HCT116 (cell line): ENCODE results near the gene NFIX. TPM values are rescaled to one million over a fixed set of nuclear protein-coding genes. Genes with fewer than 3 reads are reported as not detected.
A peak's percentile ranks its signal among the peaks of the same experiment; 100 is the strongest.

Experiments used
- ATAC-seq: fragments of 200-7000 bp; cut with Tn5 transposase; 2 replicates; pipeline ENCODE4 v1.9.1; 2020; ENCODE audit warnings: mild to moderate bottlenecking, moderate library complexity
- BruUV-seq: library from RNA; stranded (reverse); fragments of 400-500 nt; replicated peaks from 2 replicates; lab custom pipeline; 2021; lab: Mats Ljungman, UMichigan
- CTCF ChIA-PET: fragments of 300-600 bp; sonication (Branson Sonifier 250); formaldehyde crosslinking; loops from one replicate; lab custom pipeline; 2021; ENCODE audit warnings: antibody characterized with exemption; lab: Charles Lee
- POLR2A ChIA-PET: fragments of 300-600, 350-600 bp; sonication (Branson Sonifier 250); formaldehyde crosslinking; loops from one replicate; lab custom pipeline; 2021; ENCODE audit warnings: antibody characterized with exemption; lab: Charles Lee
- RAD21 ChIA-PET, 2 experiments: fragments of 300-600 bp; sonication (Branson Sonifier 250); formaldehyde crosslinking; loops; one replicate each; lab custom pipeline; 2023; ENCODE audit warnings: low total read pairs in 2 of 2; ENCODE audit not compliant: uncharacterized antibody in 2 of 2, unreplicated experiment in 2 of 2, low non-redundant PET in 1 of 2; lab: Charles Lee
- DNase-seq: peaks from one replicate; pipeline ENCODE4 v3.0.0-alpha.2; 2010; ENCODE audit warnings: low read depth, low spot score
- H2AFZ ChIP-seq: fragments of 200-600 bp; shearing (Covaris generic), sonication (generic); 2 replicates; pipeline ENCODE4 v1.6.1; 2017; ENCODE audit warnings: low read depth, mixed run types, mixed read lengths, antibody characterized with exemption, low read length; ENCODE audit not compliant: poor library complexity, severe bottlenecking
- H3K27ac ChIP-seq: 2 replicates; pipeline ENCODE4 v1.5.1; 2012; ENCODE audit warnings: low read depth, low read length
- H3K27me3 ChIP-seq: fragments of 200-600 bp; sonication (generic); 2 replicates; pipeline ENCODE4 v1.6.1; 2016; ENCODE audit warnings: mixed run types, low read length, mixed read lengths; ENCODE audit not compliant: insufficient read depth
- H3K36me3 ChIP-seq, 2 experiments: fragments of 200-500 bp in 1 of 2; fragments of 200-600 bp in 1 of 2; sonication (Bioruptor generic) in 1 of 2; sonication (generic) in 1 of 2; 2 replicates each; pipeline versions ENCODE4 v1.5.1 to v1.6.1; 2014 to 2016; ENCODE audit warnings: low read length in 2 of 2, inconsistent platforms in 1 of 2, mixed read lengths in 1 of 2, mixed run types in 1 of 2; ENCODE audit not compliant: insufficient read depth in 2 of 2, control insufficient read depth in 1 of 2
- H3K4me1 ChIP-seq, 2 experiments: fragments of 200-600 bp in 1 of 2; sonication (generic) in 1 of 2; 2 replicates each; pipeline versions ENCODE4 v1.5.1 to v1.6.1; 2012 to 2017; ENCODE audit warnings: low read length in 2 of 2, inconsistent platforms in 1 of 2, mild to moderate bottlenecking in 1 of 2, mixed read lengths in 1 of 2, mixed run types in 1 of 2, moderate library complexity in 1 of 2; ENCODE audit not compliant: insufficient read depth in 2 of 2, control insufficient read depth in 1 of 2
- H3K4me2 ChIP-seq: fragments of 200-600 bp; sonication (generic); 2 replicates; pipeline ENCODE4 v1.6.1; 2017; ENCODE audit warnings: mixed run types, low read length, mixed read lengths
- H3K4me3 ChIP-seq, 2 experiments: fragments of 200-600 bp in 1 of 2; sonication (generic) in 1 of 2; replicated peaks in 1 of 2; 2 replicates each; pipeline ENCODE4 v1.5.1; 2011 to 2016; ENCODE audit warnings: low read length in 2 of 2, control low read depth in 1 of 2, low read depth in 1 of 2, mild to moderate bottlenecking in 1 of 2, mixed read lengths in 1 of 2, mixed run types in 1 of 2
- H3K79me2 ChIP-seq: fragments of 200-600 bp; sonication (generic); 2 replicates; pipeline ENCODE4 v1.6.1; 2017; ENCODE audit warnings: mild to moderate bottlenecking, mixed run types, low read length, moderate library complexity, mixed read lengths; ENCODE audit not compliant: insufficient read depth
- H3K9ac ChIP-seq: fragments of 200-600 bp; sonication (generic); 2 replicates; pipeline ENCODE4 v1.6.1; 2016; ENCODE audit warnings: low read length, mixed read lengths
- H3K9me2 ChIP-seq: fragments of 200-600 bp; sonication (generic), shearing (Covaris generic); 2 replicates; pipeline ENCODE4 v1.6.1; 2017; ENCODE audit warnings: mixed run types, mild to moderate bottlenecking, moderate library complexity; ENCODE audit not compliant: insufficient read depth
- H3K9me3 ChIP-seq, 2 experiments: fragments of 200-500 bp in 1 of 2; fragments of 200-600 bp in 1 of 2; sonication (Bioruptor generic) in 1 of 2; sonication (generic) in 1 of 2; 2 replicates each; pipeline ENCODE4 v1.6.1; 2014 to 2017; ENCODE audit warnings: low read length in 2 of 2, mixed read lengths in 2 of 2, inconsistent platforms in 1 of 2, low read depth in 1 of 2, mild to moderate bottlenecking in 1 of 2, mixed run types in 1 of 2, moderate library complexity in 1 of 2; ENCODE audit not compliant: control insufficient read depth in 1 of 2, insufficient read depth in 1 of 2
- H4K20me1 ChIP-seq: fragments of 200-600 bp; sonication (generic), shearing (Covaris generic); 2 replicates; pipeline ENCODE4 v1.6.1; 2017; ENCODE audit warnings: mixed run types, mild to moderate bottlenecking, moderate library complexity; ENCODE audit not compliant: insufficient read depth
- CEBPB ChIP-seq: IDR thresholded peaks from 2 replicates; pipeline ENCODE4 v1.6.1; 2012; ENCODE audit warnings: low read depth
- EGR1 ChIP-seq: IDR thresholded peaks from 2 replicates; pipeline ENCODE4 v1.6.1; 2012; ENCODE audit warnings: low read depth
- ELF1 ChIP-seq: IDR thresholded peaks from 2 replicates; pipeline ENCODE4 v1.6.1; 2012; ENCODE audit warnings: low read depth, borderline replicate concordance
- EZH2 ChIP-seq: fragments of 200-600 bp; sonication (generic); IDR thresholded peaks from 2 replicates; pipeline ENCODE4 v1.6.1; 2017; ENCODE audit warnings: antibody characterized with exemption, mixed run types
- JUND ChIP-seq: IDR thresholded peaks from 2 replicates; pipeline ENCODE4 v1.6.1; 2012
- POLR2A ChIP-seq: IDR thresholded peaks from 2 replicates; pipeline ENCODE4 v1.7.0; 2011; ENCODE audit warnings: borderline replicate concordance; ENCODE audit not compliant: insufficient read depth, insufficient read length; ENCODE audit errors: extremely low read depth
- POLR2AphosphoS5 ChIP-seq: IDR thresholded peaks from 2 replicates; pipeline ENCODE4 v1.6.1; 2011; ENCODE audit warnings: mild to moderate bottlenecking, low read depth, low read length, moderate library complexity
- RAD21 ChIP-seq: IDR thresholded peaks from 2 replicates; pipeline ENCODE4 v1.6.1; 2012; ENCODE audit warnings: low read depth, mild to moderate bottlenecking
- SIN3A ChIP-seq: IDR thresholded peaks from 2 replicates; pipeline ENCODE4 v1.6.1; 2012; ENCODE audit warnings: low read depth
- SRF ChIP-seq: IDR thresholded peaks from 2 replicates; pipeline ENCODE4 v1.6.1; 2012; ENCODE audit warnings: low read depth
- TCF7L2 ChIP-seq: IDR thresholded peaks from 2 replicates; pipeline ENCODE4 v1.7.0; 2011; ENCODE audit warnings: borderline replicate concordance, inconsistent platforms; ENCODE audit not compliant: insufficient read depth, insufficient read length; ENCODE audit errors: extremely low read depth
- ZNF274 ChIP-seq: fragments of 200-500 bp; sonication (Bioruptor generic); IDR thresholded peaks from 2 replicates; pipeline ENCODE4 v1.6.1; 2014; ENCODE audit warnings: mild to moderate bottlenecking, low read depth, low read length, inconsistent platforms
- intact Hi-C: fragments of 100-400 bp; cut with micrococcal nuclease; formaldehyde crosslinking; loops from 2 replicates; pipeline ENCODE4 v1.10.0; 2022
- total RNA-seq: library from RNA; stranded (reverse); gene quantifications from one replicate; pipeline ENCODE4 v1.2.1, GENCODE V29; 2021; ENCODE audit not compliant: unreplicated experiment
- TF ChIP-seq, protein P1 (sequence below): IDR thresholded peaks from 2 replicates; pipeline ENCODE4 v1.6.1; 2012; ENCODE audit warnings: low read depth
- TF ChIP-seq, protein P2 (sequence below): IDR thresholded peaks from 2 replicates; pipeline ENCODE4 v1.6.1; 2012
- TF ChIP-seq, protein P3 (sequence below): IDR thresholded peaks from 2 replicates; pipeline ENCODE4 v1.6.1; 2012

NFIX gene
- total RNA-seq, 1 experiment from 2014 or later = 34.8 TPM

DNA sequence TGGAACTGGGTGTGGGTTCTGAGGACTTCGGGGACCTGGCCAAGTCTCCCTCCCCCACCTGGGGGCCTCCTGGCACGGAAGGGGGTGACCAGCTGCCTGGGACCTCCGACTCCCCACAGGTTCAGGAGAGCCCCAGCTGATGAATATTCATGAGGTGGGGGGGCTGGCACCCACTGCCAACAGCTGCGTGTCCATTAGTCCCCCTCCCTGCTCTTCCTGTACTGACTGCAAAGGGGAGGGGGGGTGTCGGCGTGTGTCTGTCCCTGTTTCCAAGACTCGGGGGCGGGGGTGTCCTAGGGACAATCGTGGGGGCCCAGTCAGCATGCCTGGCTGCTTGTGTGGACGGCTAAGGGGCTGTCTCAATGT lies 10.6 kb upstream of the NFIX start:
- ChIA-PET CTCF (interaction anchor here (0.7 to 2.3 kb wide), 7 partner anchors 44 to 350 kb away, joined by 3 to 23 read pairs (median 5); no protein-coding TSS in a partner anchor), POLR2A (interaction anchor here (0.6 to 1.4 kb wide), 5 partner anchors 19 to 888 kb away, joined by 3 to 6 read pairs (median 3); no protein-coding TSS in a partner anchor)
- Histone ChIP-seq H3K4me3 (peak overlapping the region in 1 of 2 experiments; percentile 4; a peak in 1 of 4 replicates), H3K4me2 (peak overlapping the region; percentile 64), H2AFZ (no peak overlapping the region), H3K36me3 (no peaks in the 10 kb centered on the region), H3K4me1 (peaks cover 21 to 28% of the 10 kb centered on the region in 2 experiments; a peak in 3 of 4 replicates)
- ATAC-seq (no peak; the same call in 1 of the 2 replicates), DNase-seq (no peak)
- intact Hi-C loops = no loop called here
- BruUV-seq = no TSS peak
- TF ChIP-seq TCF7L2 = no peak
- TF ChIP-seq ELF1 = no peak
- TF ChIP-seq SIN3A = no peak
- TF ChIP-seq ZNF274 = no peak
- TF ChIP-seq RAD21 = no peak
- TF ChIP-seq EZH2 = no peak
- no peak for TF ChIP-seq SRF
- TF ChIP-seq, all 23 proteins: peak for 0
- peak overlapping the region; percentile 26; the same call in 1 of the 2 replicates for H3K9ac ChIP-seq
- no peaks in the 10 kb centered on the region for H3K27me3 ChIP-seq
- H4K20me1 ChIP-seq = no peaks in the 10 kb centered on the region
- no peaks in the 10 kb centered on the region for H3K9me2 ChIP-seq
- H3K27ac ChIP-seq = no peak overlapping the region; the same call in 1 of the 2 replicates
- RAD21 ChIA-PET = interaction anchor here (0.8 to 1.6 kb wide), 7 partner anchors 19 to 109 kb away, joined by 3 to 10 read pairs (median 3); no protein-coding TSS in a partner anchor
- H3K79me2 ChIP-seq = no peaks in the 10 kb centered on the region
- H3K9me3 ChIP-seq = no peaks in the 10 kb centered on the region

DNA sequence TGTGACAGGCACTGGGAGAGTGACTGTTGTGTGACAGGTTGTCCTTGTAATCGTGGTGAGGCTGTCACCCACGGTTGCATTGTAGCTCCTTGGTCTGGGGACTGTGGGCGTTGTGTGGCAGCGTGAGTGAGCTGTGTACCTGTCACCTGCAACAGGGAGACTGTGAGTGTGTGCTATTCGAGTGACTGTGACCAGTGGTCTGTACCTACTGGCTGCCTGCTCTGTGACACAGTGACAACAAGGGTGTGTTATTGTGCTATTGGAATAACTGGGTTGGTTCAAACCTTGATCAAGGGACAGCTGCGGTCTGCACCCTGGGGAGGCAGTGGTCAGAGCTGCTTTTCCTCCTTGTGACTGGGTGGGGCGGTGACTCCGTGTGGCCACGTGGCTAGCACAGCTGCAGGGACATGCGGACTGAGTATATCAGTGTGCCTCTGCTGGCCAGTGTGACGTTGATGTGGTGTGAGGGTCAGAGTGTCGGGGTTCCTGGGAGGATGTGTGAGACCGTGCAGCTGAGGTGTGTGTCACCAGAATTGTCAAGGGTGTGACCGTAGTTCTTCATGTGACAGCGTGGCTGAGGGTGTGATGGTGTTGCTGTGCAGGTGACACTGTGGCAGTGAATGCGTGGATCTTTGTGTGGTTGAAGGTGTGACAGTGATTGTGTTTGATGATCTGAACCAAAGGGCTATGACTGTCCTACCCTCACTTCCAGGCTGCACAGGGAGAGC lies 10.1 kb upstream of the NFIX start:
- Histone ChIP-seq H3K9ac (peak overlapping the region; percentile 26; the same call in 1 of the 2 replicates), H3K4me2 (peak overlapping the region; percentile 64), H3K27ac (no peak overlapping the region), H3K79me2 (no peaks in the 10 kb centered on the region), H4K20me1 (no peaks in the 10 kb centered on the region), H3K4me1 (peaks cover 21 to 28% of the 10 kb centered on the region in 2 experiments; a peak in 3 of 4 replicates), H3K27me3 (no peaks in the 10 kb centered on the region), H3K9me3 (no peaks in the 10 kb centered on the region), H3K36me3 (no peaks in the 10 kb centered on the region), H3K9me2 (no peaks in the 10 kb centered on the region), H2AFZ (no peak overlapping the region), H3K4me3 (peak overlapping the region in 1 of 2 experiments; percentile 4; a peak in 1 of 4 replicates)
- ChIA-PET POLR2A (interaction anchor here (0.6 to 1.4 kb wide), 5 partner anchors 20 to 887 kb away, joined by 3 to 6 read pairs (median 3); no protein-coding TSS in a partner anchor), CTCF (interaction anchor here (0.6 to 2.3 kb wide), 7 partner anchors 44 to 160 kb away, joined by 3 to 23 read pairs (median 5); no protein-coding TSS in a partner anchor), RAD21 (interaction anchor here (0.8 to 1.3 kb wide), 7 partner anchors 20 to 108 kb away, joined by 3 to 10 read pairs (median 4); no protein-coding TSS in a partner anchor)
- ATAC-seq (peak; percentile 78), DNase-seq (peak; percentile 70)
- BruUV-seq = no TSS peak
- intact Hi-C loops = no loop called here
- TF ChIP-seq, protein P1, sequence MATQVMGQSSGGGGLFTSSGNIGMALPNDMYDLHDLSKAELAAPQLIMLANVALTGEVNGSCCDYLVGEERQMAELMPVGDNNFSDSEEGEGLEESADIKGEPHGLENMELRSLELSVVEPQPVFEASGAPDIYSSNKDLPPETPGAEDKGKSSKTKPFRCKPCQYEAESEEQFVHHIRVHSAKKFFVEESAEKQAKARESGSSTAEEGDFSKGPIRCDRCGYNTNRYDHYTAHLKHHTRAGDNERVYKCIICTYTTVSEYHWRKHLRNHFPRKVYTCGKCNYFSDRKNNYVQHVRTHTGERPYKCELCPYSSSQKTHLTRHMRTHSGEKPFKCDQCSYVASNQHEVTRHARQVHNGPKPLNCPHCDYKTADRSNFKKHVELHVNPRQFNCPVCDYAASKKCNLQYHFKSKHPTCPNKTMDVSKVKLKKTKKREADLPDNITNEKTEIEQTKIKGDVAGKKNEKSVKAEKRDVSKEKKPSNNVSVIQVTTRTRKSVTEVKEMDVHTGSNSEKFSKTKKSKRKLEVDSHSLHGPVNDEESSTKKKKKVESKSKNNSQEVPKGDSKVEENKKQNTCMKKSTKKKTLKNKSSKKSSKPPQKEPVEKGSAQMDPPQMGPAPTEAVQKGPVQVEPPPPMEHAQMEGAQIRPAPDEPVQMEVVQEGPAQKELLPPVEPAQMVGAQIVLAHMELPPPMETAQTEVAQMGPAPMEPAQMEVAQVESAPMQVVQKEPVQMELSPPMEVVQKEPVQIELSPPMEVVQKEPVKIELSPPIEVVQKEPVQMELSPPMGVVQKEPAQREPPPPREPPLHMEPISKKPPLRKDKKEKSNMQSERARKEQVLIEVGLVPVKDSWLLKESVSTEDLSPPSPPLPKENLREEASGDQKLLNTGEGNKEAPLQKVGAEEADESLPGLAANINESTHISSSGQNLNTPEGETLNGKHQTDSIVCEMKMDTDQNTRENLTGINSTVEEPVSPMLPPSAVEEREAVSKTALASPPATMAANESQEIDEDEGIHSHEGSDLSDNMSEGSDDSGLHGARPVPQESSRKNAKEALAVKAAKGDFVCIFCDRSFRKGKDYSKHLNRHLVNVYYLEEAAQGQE = no peak
- TF ChIP-seq JUND (no peak), CEBPB (no peak), POLR2AphosphoS5 (peak; percentile 43), POLR2A (no peak), EGR1 (no peak), ZNF274 (no peak), ELF1 (no peak), EZH2 (no peak)
- TF ChIP-seq, protein P2, sequence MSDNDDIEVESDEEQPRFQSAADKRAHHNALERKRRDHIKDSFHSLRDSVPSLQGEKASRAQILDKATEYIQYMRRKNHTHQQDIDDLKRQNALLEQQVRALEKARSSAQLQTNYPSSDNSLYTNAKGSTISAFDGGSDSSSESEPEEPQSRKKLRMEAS = peak; percentile 99
- TF ChIP-seq, protein P3, sequence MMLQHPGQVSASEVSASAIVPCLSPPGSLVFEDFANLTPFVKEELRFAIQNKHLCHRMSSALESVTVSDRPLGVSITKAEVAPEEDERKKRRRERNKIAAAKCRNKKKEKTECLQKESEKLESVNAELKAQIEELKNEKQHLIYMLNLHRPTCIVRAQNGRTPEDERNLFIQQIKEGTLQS = no peak
